Femur (tissue), 1 donor: Measurements from ENCODE around the gene IMP4.
A peak's percentile ranks its signal among the peaks of the same experiment; 100 is the strongest.

Source experiments
- DNase-seq: peaks from one replicate; pipeline ENCODE4 v3.0.0-alpha.2; 2017

The IMP4 gene

DNA sequence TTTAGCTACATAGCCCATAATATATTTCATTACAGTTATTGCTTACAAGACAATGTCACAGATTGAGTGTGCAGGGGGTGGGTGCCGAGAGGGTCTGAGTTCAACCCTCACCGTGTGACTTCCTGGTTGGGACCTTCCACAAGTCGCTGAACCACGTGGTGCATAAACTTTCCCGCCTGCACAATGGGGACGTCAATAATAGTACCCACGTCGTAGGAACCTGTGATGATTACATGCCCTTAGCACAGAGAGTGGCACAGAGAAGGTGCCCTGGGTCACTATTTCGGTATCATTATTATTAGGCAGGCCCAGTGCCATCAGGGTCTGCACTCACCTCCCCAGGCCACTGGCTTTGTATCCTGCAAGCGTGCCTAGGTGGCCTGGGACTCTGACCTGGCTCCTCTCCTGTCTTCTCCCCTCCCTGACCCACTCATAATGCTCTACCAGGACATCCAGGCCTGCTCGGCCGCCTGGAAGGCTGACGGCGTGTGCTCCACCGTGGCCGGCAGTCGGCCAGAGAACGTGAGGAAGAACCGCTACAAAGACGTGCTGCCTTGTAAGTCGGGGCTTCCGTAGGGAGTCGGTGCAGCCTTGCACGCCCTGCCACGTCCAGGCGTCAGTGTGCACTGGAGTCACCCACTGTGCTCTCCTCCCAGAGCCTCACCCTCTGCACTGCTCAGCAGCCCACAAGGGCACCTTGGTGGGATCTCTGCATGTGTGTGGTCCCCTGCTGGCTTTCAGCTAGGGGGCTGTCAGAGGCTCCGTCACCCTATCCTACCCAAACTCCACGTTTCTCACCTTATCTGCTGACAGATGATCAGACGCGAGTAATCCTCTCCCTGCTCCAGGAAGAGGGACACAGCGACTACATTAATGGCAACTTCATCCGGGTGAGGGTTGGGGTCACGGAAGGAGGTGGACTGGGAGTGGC is 16.0 kb downstream of the IMP4 start:
- no peak for DNase-seq

DNA sequence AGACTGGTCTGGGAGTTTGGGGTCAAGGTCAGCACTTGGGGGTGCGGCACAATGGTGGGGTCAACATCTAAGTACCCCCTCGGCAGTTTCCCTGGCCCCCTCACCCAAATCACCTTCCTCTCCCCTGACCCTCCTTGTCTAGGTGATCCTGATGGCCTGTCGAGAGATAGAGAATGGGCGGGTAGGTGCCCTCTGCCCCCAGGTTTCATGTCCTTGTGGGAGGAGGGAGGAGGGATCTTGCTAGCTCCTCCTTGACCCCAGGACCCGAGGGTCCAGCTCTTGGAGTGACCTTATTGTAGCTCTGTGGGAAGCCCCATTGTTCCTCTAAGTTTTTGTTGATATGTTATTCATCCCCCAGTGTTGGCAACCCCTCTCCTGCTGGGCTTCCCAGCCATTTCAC is 16.8 kb downstream of the IMP4 start:
- no peak for DNase-seq

GRCh38 chr2:130363479-130363878 is 20.8 kb downstream of the IMP4 start:
- no peak for DNase-seq

GRCh38 chr2:130365075-130365474 is 22.4 kb downstream of the IMP4 start:
- no peak for DNase-seq

DNA sequence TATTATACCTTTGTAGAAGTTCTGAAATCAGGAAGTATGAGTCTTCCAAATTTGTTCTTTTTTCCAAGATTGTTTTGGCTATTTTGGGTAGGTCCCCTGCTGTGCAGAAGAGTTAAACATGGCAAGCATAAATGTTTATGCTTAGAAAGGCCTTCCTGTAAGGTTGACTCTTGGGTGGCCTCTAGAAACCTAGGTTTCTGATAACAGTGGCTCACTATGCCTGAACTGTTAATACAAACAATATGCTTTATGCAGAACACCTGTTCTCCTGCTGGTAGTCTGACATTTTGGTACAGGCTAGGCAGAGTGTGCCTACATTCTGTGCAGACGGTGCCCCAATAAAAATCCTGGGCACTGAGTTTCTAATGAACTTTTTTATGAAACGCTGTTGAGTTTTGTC is 23.3 kb downstream of the IMP4 start:
- no peak for DNase-seq

GRCh38 chr2:130366720-130367119 is 24.0 kb downstream of the IMP4 start:
- DNase-seq = no peak

DNA sequence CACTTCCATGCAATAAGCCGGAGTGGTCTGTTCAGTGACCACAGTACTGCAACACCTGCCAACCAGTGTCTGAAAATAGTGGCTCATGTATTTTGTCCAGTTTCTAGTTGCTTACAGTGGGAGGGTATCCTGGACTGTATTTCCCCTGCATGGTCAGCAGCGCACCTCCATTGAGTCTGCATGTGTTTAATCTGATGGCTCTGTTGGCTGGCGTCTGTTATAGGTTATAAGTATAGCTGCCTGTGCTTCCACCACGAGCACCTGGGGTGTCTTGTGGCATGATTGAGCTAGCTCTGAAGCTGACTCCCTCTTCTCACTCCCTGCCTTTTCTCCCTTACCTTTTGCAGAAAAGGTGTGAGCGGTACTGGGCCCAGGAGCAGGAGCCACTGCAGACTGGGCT is 26.1 kb downstream of the IMP4 start:
- DNase-seq = no peak

- no peak for DNase-seq
Measured at GRCh38 chr2:130369311-130369964, 26.7 kb downstream of the IMP4 start.

- DNase-seq = no peak
Measured at GRCh38 chr2:130369965-130370341, 27.3 kb downstream of the IMP4 start.

DNA sequence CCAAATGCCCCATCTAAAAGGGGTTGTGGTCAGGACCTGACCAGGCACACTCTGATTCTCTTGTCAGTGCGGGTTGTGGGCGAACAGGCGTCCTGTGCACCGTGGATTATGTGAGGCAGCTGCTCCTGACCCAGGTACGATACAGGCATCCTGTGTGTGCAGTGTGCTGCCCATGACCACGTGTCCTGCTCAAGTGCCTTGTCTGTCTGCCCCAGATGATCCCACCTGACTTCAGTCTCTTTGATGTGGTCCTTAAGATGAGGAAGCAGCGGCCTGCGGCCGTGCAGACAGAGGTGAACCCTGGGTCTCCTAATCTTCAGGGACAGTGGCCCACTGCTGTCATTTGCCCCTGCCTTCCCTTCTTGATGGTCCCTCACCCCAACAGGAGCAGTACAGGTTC is 27.8 kb downstream of the IMP4 start:
- DNase-seq = no peak

GRCh38 chr2:130371723-130372054 is 29.0 kb downstream of the IMP4 start:
- DNase-seq = no peak

DNA sequence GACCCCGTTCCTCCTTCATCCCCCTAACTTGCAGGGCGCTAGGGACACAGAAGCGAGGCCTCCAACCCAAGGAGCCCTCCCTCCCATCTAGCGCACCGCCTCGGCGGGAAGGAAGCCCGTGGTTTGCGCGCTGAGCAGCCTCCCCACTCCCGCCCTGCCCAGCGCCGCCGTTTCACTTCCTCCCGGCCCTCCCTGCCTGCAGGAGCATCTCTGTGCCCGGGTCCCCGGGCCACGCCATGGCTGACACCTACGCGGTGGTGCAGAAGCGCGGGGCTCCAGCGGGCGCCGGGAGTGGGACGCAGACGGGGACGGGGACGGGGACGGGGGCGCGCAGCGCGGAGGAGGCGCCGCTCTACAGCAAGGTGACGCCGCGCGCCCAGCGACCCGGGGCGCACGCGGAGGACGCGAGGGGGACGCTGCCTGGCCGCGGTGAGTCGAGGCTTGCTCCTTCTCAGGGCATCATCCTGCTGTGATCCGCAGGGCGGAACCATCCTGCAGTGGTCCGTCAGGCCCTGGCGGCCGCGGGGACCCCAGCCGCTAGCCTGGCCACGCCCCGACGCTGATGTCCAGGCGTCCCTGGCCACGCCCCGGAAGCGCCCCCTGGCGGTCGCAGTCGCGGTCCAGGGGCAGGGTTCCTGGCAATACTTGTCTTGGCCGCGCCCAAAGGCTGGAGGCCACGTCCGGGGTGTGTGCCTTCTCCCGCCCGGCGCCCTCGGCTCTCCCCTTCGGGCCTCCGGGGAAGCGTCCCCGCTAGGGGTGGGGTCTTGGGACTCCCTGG is 29.5 kb downstream of the IMP4 start:
- peak; percentile 92 for DNase-seq

- no peak for DNase-seq
Measured at GRCh38 chr2:130372833-130373807, 30.4 kb downstream of the IMP4 start.

DNA sequence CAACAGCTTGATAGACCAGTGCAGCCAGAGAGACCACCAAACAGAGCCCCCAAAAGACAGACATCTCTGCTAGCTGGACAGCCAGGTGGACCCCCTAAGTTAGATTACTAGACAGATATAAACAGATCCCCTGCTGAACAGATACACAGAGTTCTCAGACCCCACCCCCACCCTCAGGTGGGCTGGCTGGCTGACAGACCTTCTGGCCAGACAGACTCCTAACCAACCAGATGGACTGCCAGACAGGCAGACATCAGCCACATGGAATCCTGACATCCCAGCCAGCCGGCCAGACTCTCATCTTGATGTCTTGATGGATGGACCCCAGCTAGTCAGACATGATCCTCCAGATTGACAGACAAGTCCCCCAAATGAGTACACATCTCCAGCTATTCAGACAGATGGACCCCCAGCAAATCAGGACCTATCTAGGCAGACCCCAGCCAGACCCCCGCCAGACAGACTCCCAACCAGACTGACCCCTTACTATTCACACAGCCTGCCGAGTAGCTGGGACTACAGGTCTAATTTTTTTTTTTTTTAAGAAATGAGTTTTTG is 31.2 kb downstream of the IMP4 start:
- no peak for DNase-seq

DNA sequence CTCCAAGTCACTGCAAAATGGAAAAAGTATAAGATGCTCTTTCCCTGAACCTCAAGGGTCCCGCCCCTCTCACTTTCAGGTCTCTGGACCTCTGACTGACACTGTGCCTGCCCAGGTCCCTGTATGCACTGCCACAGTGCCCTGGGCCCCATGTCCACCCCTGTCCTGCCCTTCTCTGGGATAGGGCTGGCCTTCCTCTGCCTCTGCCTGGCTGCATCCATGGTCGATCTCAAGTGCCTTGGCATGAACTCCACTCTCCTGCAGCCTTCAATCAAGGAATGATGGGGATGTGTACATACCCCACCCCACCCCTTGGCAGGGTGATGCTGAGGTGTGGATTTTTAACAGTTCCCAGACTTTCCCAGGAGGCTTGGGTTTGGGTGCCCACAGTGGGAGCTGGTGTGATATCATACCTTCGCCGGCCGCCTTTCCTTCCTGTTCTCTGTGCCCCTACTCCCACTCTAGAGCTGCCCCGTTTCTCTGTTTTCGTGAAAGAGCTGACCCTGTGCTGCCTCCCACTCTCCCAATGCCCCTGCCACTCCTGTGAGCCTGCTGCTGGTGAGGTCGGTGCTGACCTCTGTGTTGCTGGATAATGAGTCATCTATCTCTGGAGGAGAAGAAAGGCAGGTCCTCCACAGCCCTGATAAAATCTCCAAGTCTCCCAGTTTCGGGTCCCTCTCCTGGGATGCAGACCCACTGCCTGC is 32.0 kb downstream of the IMP4 start:
- no peak for DNase-seq

DNA sequence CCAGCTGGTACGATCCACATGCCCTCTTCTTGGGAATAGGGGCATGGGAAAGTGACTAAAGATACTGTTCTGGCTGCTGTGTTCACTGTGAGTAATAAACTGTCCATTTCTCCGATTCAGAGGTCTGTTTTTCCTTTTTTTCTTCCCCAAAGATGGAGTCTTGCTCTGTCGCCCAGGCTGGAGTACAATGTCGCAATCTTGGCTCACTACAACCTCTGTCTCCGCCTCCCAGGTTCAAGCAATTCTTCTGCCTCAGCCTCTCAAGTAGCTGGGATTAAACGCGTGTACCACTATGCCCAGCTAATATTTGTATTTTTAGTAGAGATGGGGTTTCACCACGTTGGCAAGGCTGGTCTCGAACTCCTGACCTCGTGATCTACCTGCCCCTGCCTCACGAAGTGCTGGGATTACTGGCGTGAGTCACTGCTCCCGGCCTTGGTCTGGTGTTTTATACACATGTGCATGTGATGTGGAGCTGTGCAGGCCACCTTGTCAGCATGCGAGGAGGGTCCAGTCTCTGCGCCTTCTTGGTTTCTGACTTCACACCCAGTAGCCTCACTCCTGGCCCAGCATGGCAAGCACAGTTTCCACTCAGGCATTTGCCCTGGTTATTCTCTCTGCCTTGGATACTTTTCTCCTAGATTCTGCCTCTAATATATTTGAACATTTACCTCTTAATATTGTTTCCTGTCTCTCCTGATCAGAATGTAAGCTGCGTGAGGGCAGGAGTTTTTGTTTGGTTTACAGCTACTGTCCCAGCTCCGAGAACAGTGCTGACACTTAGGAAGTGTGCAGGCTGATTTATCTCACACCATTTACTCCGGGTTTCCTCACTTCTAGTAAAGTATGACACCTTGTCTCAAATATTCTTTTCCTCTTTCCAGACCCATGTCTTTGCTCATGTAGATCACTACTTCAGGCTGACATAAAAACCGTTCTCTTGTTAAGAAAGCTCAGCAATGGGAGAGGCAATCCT is 32.9 kb downstream of the IMP4 start:
- DNase-seq = no peak

- no peak for DNase-seq
Measured at GRCh38 chr2:130376433-130377293, 34.0 kb downstream of the IMP4 start.

DNA sequence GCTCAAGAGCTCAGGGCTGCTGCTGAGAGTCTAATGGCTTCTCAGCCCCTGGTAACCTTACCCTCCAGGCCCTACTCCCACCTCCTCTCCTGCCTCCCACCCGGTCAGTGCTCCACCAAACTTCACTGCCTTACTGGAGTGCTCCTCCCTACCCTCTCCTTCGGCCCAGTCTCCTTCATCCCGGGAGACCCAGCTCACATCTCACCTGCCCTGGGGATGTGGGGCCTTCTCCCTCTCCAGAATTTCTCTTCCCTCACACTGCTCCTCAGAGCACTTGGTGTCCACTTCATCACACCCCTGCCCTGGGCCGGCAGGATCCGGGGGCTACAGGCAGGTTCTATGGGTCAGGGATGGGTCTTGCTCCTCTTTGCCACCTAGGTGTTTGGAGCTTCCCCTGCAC is 34.8 kb downstream of the IMP4 start:
- no peak for DNase-seq

GRCh38 chr2:130378206-130378897 is 35.7 kb downstream of the IMP4 start:
- no peak for DNase-seq
